ENCODE data around the gene GHITM.

The GHITM gene

DNA sequence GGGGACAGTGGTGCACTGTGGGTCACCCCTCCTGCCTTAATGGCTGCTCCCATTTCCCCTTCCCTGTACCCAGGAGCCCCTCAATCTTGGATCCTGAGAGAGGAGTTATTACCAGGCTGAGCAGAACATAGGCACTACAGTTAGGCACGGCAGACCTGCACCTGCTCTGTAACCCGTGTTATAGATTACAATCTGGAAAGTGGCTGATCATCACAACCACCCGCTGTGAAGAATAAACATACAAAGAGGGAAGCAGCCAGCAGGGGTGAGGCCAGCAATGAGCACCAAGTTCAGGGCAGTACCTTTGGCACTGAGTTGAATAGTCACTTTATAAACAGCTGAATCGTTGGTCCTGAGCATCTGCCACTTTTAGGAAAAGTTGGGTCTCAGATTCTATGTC is 56.8 kb downstream of the GHITM start:
- DNase-seq (ENCODE audit: low read depth) = no peak
- no peak overlapping the region for H3K4me3 ChIP-seq (ENCODE audit: control insufficient read depth, low read depth, low read length)
- TF ChIP-seq, protein P1, sequence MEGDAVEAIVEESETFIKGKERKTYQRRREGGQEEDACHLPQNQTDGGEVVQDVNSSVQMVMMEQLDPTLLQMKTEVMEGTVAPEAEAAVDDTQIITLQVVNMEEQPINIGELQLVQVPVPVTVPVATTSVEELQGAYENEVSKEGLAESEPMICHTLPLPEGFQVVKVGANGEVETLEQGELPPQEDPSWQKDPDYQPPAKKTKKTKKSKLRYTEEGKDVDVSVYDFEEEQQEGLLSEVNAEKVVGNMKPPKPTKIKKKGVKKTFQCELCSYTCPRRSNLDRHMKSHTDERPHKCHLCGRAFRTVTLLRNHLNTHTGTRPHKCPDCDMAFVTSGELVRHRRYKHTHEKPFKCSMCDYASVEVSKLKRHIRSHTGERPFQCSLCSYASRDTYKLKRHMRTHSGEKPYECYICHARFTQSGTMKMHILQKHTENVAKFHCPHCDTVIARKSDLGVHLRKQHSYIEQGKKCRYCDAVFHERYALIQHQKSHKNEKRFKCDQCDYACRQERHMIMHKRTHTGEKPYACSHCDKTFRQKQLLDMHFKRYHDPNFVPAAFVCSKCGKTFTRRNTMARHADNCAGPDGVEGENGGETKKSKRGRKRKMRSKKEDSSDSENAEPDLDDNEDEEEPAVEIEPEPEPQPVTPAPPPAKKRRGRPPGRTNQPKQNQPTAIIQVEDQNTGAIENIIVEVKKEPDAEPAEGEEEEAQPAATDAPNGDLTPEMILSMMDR (IDR thresholded peaks at IDR 0.05; ENCODE audit: control insufficient read depth, insufficient read depth, low read depth, low read length, missing control alignments) = no peak

DNA sequence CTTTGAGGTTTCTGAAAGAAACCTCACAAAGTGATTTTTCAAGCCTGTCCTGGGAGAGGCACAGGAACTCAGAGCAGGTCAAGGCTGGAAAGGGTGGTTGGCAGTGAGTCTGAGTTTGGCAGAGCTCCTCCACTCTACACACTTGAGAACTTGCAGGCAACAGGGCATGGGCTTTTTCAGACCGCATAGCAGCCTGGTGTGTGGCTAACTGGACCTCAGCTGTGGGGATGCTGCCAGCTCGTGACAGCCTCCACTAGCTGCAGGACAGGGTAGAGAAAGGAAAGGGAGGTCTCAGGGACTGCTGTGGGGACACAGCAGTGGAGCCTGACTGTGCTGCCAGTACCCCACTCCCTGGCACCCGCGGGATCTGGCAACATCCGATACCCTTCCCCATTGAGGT is 57.6 kb downstream of the GHITM start:
- TF ChIP-seq, protein P1 (IDR thresholded peaks at IDR 0.05; ENCODE audit: control insufficient read depth, insufficient read depth, low read depth, low read length, missing control alignments) = no peak
- no peak for DNase-seq (ENCODE audit: low read depth)
- H3K4me3 ChIP-seq (ENCODE audit: control insufficient read depth, low read depth, low read length) = no peak overlapping the region

DNA sequence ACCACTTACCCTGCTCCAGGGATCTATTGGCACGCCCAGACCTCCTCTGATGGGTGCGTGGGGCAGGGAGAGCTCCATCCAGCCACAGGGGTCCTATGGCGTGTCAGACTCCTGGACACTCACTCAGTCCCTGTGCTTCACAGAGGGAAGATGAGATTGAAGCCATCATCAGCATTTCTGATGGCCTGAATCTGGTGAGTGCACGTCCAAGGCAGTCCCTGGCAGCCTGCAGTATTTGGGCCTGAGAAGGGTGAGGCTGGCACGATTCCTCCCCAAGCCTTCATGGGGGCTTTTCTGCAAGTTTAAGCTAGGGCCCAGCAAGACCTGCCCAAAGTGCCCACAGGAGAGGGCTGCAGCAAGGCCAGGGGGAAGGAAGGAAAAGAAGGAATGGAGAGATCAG is 58.3 kb downstream of the GHITM start:
- TF ChIP-seq, protein P1 (IDR thresholded peaks at IDR 0.05; ENCODE audit: control insufficient read depth, insufficient read depth, low read depth, low read length, missing control alignments) = no peak
- H3K4me3 ChIP-seq (ENCODE audit: control insufficient read depth, low read depth, low read length) = no peak overlapping the region
- no peak for DNase-seq (ENCODE audit: low read depth)

DNA sequence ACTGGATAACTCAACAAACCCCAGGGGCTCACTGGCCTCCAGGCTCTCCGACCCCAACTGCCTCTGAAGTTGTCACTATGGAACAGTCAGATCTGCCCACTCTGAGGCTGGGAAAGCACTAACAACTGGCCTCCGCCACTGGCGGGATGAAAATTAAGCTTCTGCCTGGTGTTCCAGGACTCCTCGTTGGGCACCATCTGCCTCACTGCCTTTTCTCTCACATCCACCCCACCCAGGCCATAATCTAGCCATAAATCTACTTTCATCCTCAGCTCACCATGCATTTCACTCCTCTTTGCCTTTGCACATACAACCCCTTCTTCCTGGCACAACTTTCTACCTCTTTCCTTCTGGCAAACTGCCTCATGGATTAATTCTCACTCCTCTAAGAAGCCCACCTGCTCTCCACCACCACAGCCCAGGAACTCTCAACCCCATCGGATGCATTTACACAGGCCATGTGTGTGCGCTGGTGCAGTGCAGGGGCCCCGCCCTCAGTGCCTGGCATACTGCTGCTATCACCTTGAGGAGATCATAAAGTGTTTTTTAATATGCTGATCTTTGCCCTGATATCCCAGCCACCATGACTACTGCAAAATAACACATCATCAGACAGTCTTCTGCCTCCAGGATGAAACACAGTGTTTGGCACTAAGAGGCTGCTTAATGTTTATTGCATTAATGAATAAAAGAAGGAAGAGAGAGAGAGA is 59.1 kb downstream of the GHITM start:
- no peak for DNase-seq (ENCODE audit: low read depth)
- no peak overlapping the region for H3K4me3 ChIP-seq (ENCODE audit: control insufficient read depth, low read depth, low read length)
- TF ChIP-seq, protein P1 (IDR thresholded peaks at IDR 0.05; ENCODE audit: control insufficient read depth, insufficient read depth, low read depth, low read length, missing control alignments) = no peak

DNA sequence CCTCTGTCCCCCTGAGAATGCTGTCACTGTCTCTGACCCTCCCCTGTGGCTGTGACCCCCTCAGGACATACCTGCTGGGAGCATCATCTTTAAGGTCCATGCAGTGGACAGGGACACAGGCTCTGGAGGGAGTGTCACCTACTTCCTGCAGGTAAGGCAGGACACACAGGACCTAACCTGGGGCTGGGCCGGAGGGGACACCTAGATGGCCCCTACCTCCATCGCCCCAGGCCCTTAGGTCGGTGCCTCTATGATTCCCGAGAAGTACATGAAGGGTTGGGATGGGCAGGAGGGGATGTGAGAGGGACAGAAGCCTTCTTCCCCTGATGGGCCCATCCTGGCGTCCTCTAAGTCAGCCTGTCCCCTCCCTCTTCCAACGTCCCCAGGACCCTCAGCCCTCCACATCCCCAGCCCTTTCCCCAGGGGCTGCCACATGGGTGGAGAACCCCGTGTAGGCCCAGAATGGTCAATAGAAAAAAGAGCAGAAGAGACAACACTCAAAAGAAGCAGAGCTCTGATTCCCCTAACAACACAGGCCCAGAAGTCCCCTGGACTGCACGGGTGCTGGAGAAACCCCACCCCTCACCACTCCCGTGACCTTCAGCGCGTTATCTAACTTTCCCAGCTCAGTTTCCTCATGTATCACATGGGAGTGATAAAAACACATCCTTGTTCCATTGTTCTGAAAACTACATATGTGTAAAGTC is 61.4 kb downstream of the GHITM start:
- TF ChIP-seq, protein P1 (IDR thresholded peaks at IDR 0.05; ENCODE audit: control insufficient read depth, insufficient read depth, low read depth, low read length, missing control alignments) = no peak
- no peak for DNase-seq (ENCODE audit: low read depth)

DNA sequence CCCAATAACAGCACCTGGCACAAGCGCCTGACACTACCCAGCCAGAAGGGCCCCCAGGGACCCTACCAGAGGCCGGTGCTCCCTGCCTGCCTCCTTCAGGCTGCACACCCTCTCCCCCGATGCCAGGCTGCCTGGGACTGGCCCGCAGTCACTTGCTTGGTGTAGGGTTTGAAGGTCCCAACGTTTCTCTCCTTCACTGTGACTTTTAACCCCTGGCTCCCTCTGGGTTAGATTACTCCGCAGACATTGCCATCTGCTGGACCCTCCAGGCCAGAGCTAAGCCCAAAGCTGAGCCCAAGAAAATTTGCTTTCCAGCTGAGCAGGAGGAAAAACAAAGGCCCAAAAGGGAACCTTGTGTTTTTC is 61.9 kb downstream of the GHITM start:
- no peak overlapping the region for H3K4me3 ChIP-seq (ENCODE audit: control insufficient read depth, low read depth, low read length)
- TF ChIP-seq, protein P1 (IDR thresholded peaks at IDR 0.05; ENCODE audit: control insufficient read depth, insufficient read depth, low read depth, low read length, missing control alignments) = no peak
- no peak for DNase-seq (ENCODE audit: low read depth)

More for the DNA sequence above, 61.4 kb downstream of the GHITM start:
- no peak overlapping the region for H3K4me3 ChIP-seq (ENCODE audit: control insufficient read depth, low read depth, low read length)
